HCT116 (cell line): ENCODE results near the gene KIRREL1. TPM values are rescaled to one million over a fixed set of nuclear protein-coding genes. Genes with fewer than 3 reads are reported as not detected.

Experiments used
- ATAC-seq: fragments of 200-7000 bp; cut with Tn5 transposase; 2 replicates; pipeline ENCODE4 v1.9.1; 2020; ENCODE audit warnings: mild to moderate bottlenecking, moderate library complexity
- BruUV-seq: library from RNA; stranded (reverse); fragments of 400-500 nt; replicated peaks from 2 replicates; lab custom pipeline; 2021; lab: Mats Ljungman, UMichigan
- CTCF ChIA-PET: fragments of 300-600 bp; sonication (Branson Sonifier 250); formaldehyde crosslinking; loops from one replicate; lab custom pipeline; 2021; ENCODE audit warnings: antibody characterized with exemption; lab: Charles Lee
- POLR2A ChIA-PET: fragments of 300-600, 350-600 bp; sonication (Branson Sonifier 250); formaldehyde crosslinking; loops from one replicate; lab custom pipeline; 2021; ENCODE audit warnings: antibody characterized with exemption; lab: Charles Lee
- RAD21 ChIA-PET, 2 experiments: fragments of 300-600 bp; sonication (Branson Sonifier 250); formaldehyde crosslinking; loops; one replicate each; lab custom pipeline; 2023; ENCODE audit warnings: low total read pairs in 2 of 2; ENCODE audit not compliant: uncharacterized antibody in 2 of 2, unreplicated experiment in 2 of 2, low non-redundant PET in 1 of 2; lab: Charles Lee
- DNase-seq: peaks from one replicate; pipeline ENCODE4 v3.0.0-alpha.2; 2010; ENCODE audit warnings: low read depth, low spot score
- H2AFZ ChIP-seq: fragments of 200-600 bp; shearing (Covaris generic), sonication (generic); 2 replicates; pipeline ENCODE4 v1.6.1; 2017; ENCODE audit warnings: low read depth, mixed run types, mixed read lengths, antibody characterized with exemption, low read length; ENCODE audit not compliant: poor library complexity, severe bottlenecking
- H3K27ac ChIP-seq: 2 replicates; pipeline ENCODE4 v1.5.1; 2012; ENCODE audit warnings: low read depth, low read length
- H3K27me3 ChIP-seq: fragments of 200-600 bp; sonication (generic); 2 replicates; pipeline ENCODE4 v1.6.1; 2016; ENCODE audit warnings: mixed run types, low read length, mixed read lengths; ENCODE audit not compliant: insufficient read depth
- H3K36me3 ChIP-seq, 2 experiments: fragments of 200-500 bp in 1 of 2; fragments of 200-600 bp in 1 of 2; sonication (Bioruptor generic) in 1 of 2; sonication (generic) in 1 of 2; 2 replicates each; pipeline versions ENCODE4 v1.5.1 to v1.6.1; 2014 to 2016; ENCODE audit warnings: low read length in 2 of 2, inconsistent platforms in 1 of 2, mixed read lengths in 1 of 2, mixed run types in 1 of 2; ENCODE audit not compliant: insufficient read depth in 2 of 2, control insufficient read depth in 1 of 2
- H3K4me1 ChIP-seq, 2 experiments: fragments of 200-600 bp in 1 of 2; sonication (generic) in 1 of 2; 2 replicates each; pipeline versions ENCODE4 v1.5.1 to v1.6.1; 2012 to 2017; ENCODE audit warnings: low read length in 2 of 2, inconsistent platforms in 1 of 2, mild to moderate bottlenecking in 1 of 2, mixed read lengths in 1 of 2, mixed run types in 1 of 2, moderate library complexity in 1 of 2; ENCODE audit not compliant: insufficient read depth in 2 of 2, control insufficient read depth in 1 of 2
- H3K4me2 ChIP-seq: fragments of 200-600 bp; sonication (generic); 2 replicates; pipeline ENCODE4 v1.6.1; 2017; ENCODE audit warnings: mixed run types, low read length, mixed read lengths
- H3K4me3 ChIP-seq, 2 experiments: fragments of 200-600 bp in 1 of 2; sonication (generic) in 1 of 2; replicated peaks in 1 of 2; 2 replicates each; pipeline ENCODE4 v1.5.1; 2011 to 2016; ENCODE audit warnings: low read length in 2 of 2, control low read depth in 1 of 2, low read depth in 1 of 2, mild to moderate bottlenecking in 1 of 2, mixed read lengths in 1 of 2, mixed run types in 1 of 2
- H3K79me2 ChIP-seq: fragments of 200-600 bp; sonication (generic); 2 replicates; pipeline ENCODE4 v1.6.1; 2017; ENCODE audit warnings: mild to moderate bottlenecking, mixed run types, low read length, moderate library complexity, mixed read lengths; ENCODE audit not compliant: insufficient read depth
- H3K9ac ChIP-seq: fragments of 200-600 bp; sonication (generic); 2 replicates; pipeline ENCODE4 v1.6.1; 2016; ENCODE audit warnings: low read length, mixed read lengths
- H3K9me2 ChIP-seq: fragments of 200-600 bp; sonication (generic), shearing (Covaris generic); 2 replicates; pipeline ENCODE4 v1.6.1; 2017; ENCODE audit warnings: mixed run types, mild to moderate bottlenecking, moderate library complexity; ENCODE audit not compliant: insufficient read depth
- H3K9me3 ChIP-seq, 2 experiments: fragments of 200-500 bp in 1 of 2; fragments of 200-600 bp in 1 of 2; sonication (Bioruptor generic) in 1 of 2; sonication (generic) in 1 of 2; 2 replicates each; pipeline ENCODE4 v1.6.1; 2014 to 2017; ENCODE audit warnings: low read length in 2 of 2, mixed read lengths in 2 of 2, inconsistent platforms in 1 of 2, low read depth in 1 of 2, mild to moderate bottlenecking in 1 of 2, mixed run types in 1 of 2, moderate library complexity in 1 of 2; ENCODE audit not compliant: control insufficient read depth in 1 of 2, insufficient read depth in 1 of 2
- H4K20me1 ChIP-seq: fragments of 200-600 bp; sonication (generic), shearing (Covaris generic); 2 replicates; pipeline ENCODE4 v1.6.1; 2017; ENCODE audit warnings: mixed run types, mild to moderate bottlenecking, moderate library complexity; ENCODE audit not compliant: insufficient read depth
- ELF1 ChIP-seq: IDR thresholded peaks from 2 replicates; pipeline ENCODE4 v1.6.1; 2012; ENCODE audit warnings: low read depth, borderline replicate concordance
- JUND ChIP-seq: IDR thresholded peaks from 2 replicates; pipeline ENCODE4 v1.6.1; 2012
- SIN3A ChIP-seq: IDR thresholded peaks from 2 replicates; pipeline ENCODE4 v1.6.1; 2012; ENCODE audit warnings: low read depth
- SRF ChIP-seq: IDR thresholded peaks from 2 replicates; pipeline ENCODE4 v1.6.1; 2012; ENCODE audit warnings: low read depth
- TCF7L2 ChIP-seq: IDR thresholded peaks from 2 replicates; pipeline ENCODE4 v1.7.0; 2011; ENCODE audit warnings: borderline replicate concordance, inconsistent platforms; ENCODE audit not compliant: insufficient read depth, insufficient read length; ENCODE audit errors: extremely low read depth
- YY1 ChIP-seq: IDR thresholded peaks from 2 replicates; pipeline ENCODE4 v1.6.1; 2011; ENCODE audit warnings: low read length, low read depth, moderate library complexity, mild to moderate bottlenecking; ENCODE audit not compliant: insufficient replicate concordance; ENCODE audit errors: extremely low read depth
- ZFX ChIP-seq: fragments of 450-650 bp; IDR thresholded peaks from 2 replicates; pipeline ENCODE4 v1.6.1; 2017
- intact Hi-C: fragments of 100-400 bp; cut with micrococcal nuclease; formaldehyde crosslinking; loops from 2 replicates; pipeline ENCODE4 v1.10.0; 2022
- total RNA-seq: library from RNA; stranded (reverse); gene quantifications from one replicate; pipeline ENCODE4 v1.2.1, GENCODE V29; 2021; ENCODE audit not compliant: unreplicated experiment
- TF ChIP-seq, protein P1 (sequence below): IDR thresholded peaks from 2 replicates; pipeline ENCODE4 v1.6.1; 2012
- TF ChIP-seq, protein P2 (sequence below), 3 experiments: fragments of 200-600 bp in 1 of 3; sonication (generic) in 1 of 3; IDR thresholded peaks in 2 of 3; conservative IDR thresholded peaks in 1 of 3; 2 replicates each; pipeline ENCODE4 v1.5.1; 2012 to 2017; ENCODE audit warnings: low read depth in 2 of 3, low read length in 2 of 3, antibody characterized with exemption in 1 of 3, borderline replicate concordance in 1 of 3, control low read depth in 1 of 3, mild to moderate bottlenecking in 1 of 3, mixed read lengths in 1 of 3, mixed run types in 1 of 3, moderate library complexity in 1 of 3; ENCODE audit not compliant: insufficient read depth in 1 of 3

Gene KIRREL1
- total RNA-seq, 1 experiment from 2014 or later: 20.0 TPM

DNA sequence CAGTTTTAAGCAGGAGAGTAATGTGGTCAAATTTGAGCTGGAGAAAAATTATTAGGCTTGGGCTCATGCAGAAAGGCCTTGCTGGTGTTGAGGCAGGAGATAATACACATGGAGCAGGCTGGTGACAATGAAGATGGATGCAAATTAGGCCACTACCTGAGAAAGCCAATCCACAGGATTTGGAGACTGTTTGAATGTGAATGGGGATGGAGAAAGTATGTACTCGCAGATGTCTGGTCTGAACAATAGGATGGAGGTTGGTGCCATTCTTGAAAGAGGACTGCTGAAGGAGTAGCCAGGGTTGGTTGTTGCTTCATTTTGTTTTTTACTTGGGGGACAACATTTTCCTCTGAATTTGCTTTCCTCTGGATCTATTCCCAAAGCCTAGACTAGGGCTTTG, 8.0 kb upstream of the KIRREL1 start:
- Histone ChIP-seq H3K9me3 (no peaks in the 10 kb centered on the region), H3K9me2 (no peaks in the 10 kb centered on the region), H3K79me2 (no peaks in the 10 kb centered on the region), H3K4me2 (no peak overlapping the region), H3K4me3 (no peak overlapping the region), H3K9ac (no peak overlapping the region), H3K27me3 (peaks cover 10% of the 10 kb centered on the region; the same call in 1 of the 2 replicates), H3K27ac (no peak overlapping the region), H3K4me1 (no peaks in the 10 kb centered on the region), H4K20me1 (no peaks in the 10 kb centered on the region), H3K36me3 (no peaks in the 10 kb centered on the region), H2AFZ (no peak overlapping the region)
- RAD21 ChIA-PET: no interaction called here
- TF ChIP-seq ZFX (no peak), TCF7L2 (no peak), SIN3A (no peak), ELF1 (no peak), SRF (no peak), JUND (no peak), YY1 (no peak)
- TF ChIP-seq, protein P1, sequence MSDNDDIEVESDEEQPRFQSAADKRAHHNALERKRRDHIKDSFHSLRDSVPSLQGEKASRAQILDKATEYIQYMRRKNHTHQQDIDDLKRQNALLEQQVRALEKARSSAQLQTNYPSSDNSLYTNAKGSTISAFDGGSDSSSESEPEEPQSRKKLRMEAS: no peak
- TF ChIP-seq, protein P2, sequence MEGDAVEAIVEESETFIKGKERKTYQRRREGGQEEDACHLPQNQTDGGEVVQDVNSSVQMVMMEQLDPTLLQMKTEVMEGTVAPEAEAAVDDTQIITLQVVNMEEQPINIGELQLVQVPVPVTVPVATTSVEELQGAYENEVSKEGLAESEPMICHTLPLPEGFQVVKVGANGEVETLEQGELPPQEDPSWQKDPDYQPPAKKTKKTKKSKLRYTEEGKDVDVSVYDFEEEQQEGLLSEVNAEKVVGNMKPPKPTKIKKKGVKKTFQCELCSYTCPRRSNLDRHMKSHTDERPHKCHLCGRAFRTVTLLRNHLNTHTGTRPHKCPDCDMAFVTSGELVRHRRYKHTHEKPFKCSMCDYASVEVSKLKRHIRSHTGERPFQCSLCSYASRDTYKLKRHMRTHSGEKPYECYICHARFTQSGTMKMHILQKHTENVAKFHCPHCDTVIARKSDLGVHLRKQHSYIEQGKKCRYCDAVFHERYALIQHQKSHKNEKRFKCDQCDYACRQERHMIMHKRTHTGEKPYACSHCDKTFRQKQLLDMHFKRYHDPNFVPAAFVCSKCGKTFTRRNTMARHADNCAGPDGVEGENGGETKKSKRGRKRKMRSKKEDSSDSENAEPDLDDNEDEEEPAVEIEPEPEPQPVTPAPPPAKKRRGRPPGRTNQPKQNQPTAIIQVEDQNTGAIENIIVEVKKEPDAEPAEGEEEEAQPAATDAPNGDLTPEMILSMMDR (IDR thresholded peaks at IDR 0.05 in 2 of 3, conservative IDR thresholded peaks at IDR 0.05 in 1 of 3; ENCODE audit: borderline replicate concordance in 1 of 3, insufficient read depth in 1 of 3, low read depth in 2 of 3, low read length in 2 of 3): no peak
- CTCF ChIA-PET: interaction anchor here (1.4 to 1.5 kb wide), 2 partner anchors 136 to 139 kb away, joined by 4 to 5 read pairs; no protein-coding TSS in a partner anchor
- POLR2A ChIA-PET: no interaction called here
- ATAC-seq: no peak
- intact Hi-C loops: no loop called here
- BruUV-seq: no TSS peak
- DNase-seq: no peak
